SKM-1 (cell line): ENCODE data around the gene CNN3.

Source experiments
- DNase-seq: peaks from one replicate; lab custom pipeline; 2025; ENCODE audit not compliant: unreplicated experiment; lab: John Stamatoyannopoulos, UW

The CNN3 gene

GRCh38 chr1:94925004-94925403 lies 1.9 kb downstream of the CNN3 start:
- no peak for DNase-seq

- no peak for DNase-seq
Observed at GRCh38 chr1:94922761-94923331, 4.1 kb downstream of the CNN3 start.

GRCh38 chr1:94921977-94922376 lies 4.9 kb downstream of the CNN3 start:
- no peak for DNase-seq

DNA sequence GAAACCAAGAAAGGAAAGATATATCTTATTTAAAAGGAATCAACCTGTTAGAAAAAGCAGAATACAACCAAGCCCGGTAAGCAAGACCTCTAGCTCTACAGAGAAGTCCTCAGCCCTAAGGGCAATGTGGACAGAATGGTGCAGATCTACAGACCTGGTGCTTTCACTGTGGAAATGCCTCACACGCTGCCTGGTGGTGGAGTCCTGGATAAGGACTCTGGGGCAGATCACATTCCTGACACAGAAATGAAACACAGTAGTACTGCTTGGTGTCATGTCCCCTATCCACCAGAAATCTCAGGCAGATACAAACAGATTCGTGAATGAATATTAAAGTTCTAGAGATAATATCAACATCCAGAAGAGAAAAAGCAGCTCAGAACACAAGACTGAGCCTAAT lies 6.8 kb downstream of the CNN3 start:
- DNase-seq, result no peak

DNA sequence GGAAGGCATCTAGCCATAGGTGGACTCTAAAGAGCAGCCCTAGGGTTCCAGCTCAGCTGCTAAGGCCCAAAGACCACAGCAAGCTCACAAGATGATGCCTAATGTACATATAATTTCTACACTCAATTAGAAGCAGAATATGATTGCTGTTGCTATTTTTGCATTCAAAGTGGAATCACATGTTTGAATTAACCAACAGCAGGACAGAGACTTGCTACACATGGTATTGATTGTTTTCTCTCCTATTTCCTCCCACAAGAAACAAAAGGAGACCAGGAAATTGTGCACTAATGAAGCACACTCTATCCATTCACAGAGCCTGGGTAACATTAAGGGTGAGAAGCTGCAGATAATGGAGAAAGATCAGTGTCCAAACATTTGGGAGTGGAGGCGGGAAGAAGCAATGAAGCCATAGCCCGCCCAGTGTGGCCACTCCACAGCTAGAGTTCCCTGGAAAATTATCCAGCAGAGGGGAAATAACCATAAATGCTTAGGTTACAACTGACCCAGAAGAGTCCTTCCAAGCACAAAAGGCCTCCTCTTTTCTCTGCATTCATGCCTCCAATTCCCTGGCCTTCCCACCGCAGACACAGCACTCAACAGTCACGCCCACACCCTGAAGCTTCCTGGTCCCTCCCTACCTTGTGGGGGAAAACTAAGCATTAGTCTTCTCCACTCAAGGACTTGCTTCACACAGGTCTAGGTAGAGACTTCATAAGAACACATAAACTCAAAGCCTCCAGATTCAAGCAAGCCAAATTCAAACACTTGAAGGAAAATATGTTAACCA lies 7.5 kb downstream of the CNN3 start:
- no peak for DNase-seq

DNA sequence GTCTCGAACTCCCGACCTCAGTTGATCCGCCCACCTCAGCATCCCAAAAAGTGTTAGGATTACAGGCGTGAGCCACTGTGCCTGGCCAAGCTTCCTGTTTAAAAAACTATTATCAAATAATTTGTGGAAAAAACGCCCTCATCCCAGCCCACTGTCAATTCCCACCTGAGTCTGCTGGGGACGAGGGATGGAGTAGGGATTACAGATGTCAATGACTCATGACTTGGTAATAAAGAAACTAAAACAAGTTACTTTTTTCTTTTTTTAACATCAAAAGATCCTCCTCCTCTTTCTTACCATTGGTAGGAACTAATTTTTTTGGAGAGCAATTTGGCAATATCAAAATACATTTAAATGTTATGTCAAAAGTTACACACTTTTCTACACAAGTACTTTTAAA lies 9.7 kb downstream of the CNN3 start:
- no peak for DNase-seq

- no peak for DNase-seq
Observed at GRCh38 chr1:94912263-94913184, 14.4 kb downstream of the CNN3 start.

- DNase-seq, result no peak
Observed at GRCh38 chr1:94909486-94909885, 17.4 kb downstream of the CNN3 start.

DNA sequence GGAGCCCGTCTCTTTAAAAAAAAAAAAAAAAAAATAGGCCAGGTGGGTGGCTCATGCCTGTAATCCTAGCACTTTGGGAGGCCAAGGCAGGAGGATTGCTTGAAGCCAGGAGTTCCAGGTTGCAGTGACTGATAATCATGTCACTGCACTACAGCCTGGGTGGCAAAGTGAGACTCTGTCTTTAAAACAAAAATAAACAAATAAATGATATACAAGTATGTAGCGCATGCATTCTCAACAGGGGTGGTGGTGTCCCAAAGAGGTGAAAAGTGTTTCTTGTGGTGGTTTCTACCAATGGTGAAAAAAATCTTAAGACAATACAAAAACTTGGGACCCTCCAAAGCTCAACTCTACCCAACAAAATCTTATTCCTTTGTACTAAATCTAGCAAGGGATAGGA lies 17.9 kb downstream of the CNN3 start:
- DNase-seq, result no peak

DNA sequence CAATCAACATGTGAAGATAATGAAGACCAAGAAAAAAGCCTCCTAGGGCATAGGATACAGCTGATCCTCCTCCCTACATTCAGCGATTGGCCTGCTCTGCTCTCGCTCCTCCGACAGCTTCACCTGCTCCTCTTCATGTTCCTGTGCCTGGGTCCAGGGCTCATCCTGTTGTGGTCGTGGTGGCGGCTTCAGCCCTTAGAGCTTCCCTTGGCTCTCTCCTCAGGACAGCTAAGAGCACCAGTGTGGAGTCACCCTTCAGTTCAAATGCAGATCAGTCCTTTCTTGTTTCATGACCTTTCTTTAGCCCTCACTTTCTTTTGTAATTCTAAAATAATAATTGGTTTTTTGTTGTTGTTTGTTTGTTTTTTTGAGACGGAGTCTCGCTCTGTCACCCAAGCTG lies 18.7 kb downstream of the CNN3 start:
- DNase-seq, result no peak

DNA sequence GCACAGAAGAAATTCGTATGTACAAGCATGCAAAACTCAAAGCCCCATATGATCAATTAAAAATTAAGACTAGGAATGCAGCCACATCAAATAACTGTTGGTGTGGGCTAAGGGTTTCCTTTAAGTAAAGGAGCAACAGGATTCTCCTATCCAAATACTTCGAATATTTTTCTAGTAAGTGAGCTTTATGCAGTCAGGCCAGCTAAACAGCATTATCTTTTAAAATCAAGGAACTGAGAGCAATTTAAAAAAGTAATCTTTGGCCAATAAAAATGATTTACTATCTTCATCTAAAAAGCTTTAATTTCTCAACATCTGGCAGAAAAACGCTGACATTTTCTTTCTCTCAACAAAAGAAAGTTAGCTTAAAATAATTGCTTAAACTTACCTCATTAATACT lies 19.8 kb downstream of the CNN3 start:
- no peak for DNase-seq

DNA sequence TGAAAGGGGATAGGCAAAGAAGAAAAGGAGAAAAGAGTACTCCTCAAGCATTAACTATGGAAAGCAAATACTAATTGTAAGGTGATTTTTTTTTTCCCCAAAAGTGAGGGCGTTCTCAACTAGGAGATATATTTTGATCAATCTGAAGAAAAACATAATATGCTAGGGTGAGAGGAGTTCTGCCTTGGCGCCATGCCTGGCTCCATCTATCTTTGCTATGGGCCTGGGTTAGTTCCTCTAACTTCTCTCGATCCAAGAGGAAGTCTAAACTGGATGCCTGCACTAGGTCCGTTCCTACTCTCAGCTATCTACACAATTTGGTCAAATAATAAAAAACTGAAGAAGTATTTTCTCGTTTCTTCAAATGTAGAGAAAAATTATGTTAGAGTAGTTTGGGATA lies 20.5 kb downstream of the CNN3 start:
- no peak for DNase-seq

DNA sequence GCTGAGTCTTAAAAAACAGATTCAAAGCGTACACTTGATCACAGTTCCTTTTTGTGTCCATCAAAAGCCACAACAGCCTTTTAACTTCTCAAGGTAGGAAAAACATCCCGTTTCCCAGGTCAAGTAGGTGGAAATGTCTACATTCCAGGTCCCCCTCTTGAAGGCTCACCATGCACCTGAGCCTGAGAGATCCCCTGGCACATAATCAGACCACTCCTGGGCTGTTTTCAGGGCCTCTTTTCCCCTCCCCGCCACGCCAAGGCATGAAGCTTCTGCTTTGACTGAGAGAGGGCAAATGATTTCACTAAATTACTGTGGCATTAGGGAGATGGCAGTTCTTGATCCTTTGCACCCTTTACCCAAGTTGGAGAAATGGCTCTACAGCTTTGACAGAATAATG lies 21.7 kb downstream of the CNN3 start:
- DNase-seq, result no peak

GRCh38 chr1:94903280-94904009 lies 23.5 kb downstream of the CNN3 start:
- no peak for DNase-seq

DNA sequence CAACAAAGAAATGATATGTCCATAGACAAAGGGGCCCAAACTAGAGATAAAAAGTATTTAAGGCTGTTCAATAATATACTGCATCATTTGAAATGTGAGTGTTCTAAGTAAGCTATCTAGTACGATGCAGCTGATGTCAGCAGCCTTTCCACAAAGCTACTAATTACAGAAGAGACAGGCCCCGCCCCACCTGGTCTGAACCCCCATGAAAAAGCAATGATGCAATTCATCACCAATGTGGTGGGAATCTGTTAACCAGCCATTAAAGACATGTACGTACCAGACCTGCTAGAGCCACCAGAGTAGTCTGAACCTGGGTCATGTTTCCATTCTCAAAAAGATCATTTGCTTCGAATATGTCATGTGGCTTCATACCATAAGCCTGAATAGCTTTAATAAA lies 25.1 kb downstream of the CNN3 start:
- DNase-seq, result no peak

DNA sequence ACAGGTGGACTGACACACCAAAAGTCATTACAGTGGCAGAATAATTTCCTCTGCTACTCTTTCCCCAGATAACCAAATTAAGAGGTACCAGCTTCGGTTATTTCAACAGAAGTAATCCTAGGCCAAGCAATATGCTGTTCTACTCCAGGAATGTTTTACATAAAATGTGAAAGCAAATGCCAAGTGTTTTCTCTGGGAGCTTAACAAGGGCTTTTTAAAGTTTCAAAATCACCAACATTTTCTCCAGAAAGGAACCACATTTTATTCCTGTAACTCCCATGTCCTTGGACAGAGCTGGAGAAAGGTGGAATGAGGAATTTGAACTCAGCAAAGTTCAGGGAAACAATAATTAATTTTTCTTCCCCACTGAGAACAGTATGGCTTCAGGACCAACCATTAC lies 27.2 kb downstream of the CNN3 start:
- no peak for DNase-seq

DNA sequence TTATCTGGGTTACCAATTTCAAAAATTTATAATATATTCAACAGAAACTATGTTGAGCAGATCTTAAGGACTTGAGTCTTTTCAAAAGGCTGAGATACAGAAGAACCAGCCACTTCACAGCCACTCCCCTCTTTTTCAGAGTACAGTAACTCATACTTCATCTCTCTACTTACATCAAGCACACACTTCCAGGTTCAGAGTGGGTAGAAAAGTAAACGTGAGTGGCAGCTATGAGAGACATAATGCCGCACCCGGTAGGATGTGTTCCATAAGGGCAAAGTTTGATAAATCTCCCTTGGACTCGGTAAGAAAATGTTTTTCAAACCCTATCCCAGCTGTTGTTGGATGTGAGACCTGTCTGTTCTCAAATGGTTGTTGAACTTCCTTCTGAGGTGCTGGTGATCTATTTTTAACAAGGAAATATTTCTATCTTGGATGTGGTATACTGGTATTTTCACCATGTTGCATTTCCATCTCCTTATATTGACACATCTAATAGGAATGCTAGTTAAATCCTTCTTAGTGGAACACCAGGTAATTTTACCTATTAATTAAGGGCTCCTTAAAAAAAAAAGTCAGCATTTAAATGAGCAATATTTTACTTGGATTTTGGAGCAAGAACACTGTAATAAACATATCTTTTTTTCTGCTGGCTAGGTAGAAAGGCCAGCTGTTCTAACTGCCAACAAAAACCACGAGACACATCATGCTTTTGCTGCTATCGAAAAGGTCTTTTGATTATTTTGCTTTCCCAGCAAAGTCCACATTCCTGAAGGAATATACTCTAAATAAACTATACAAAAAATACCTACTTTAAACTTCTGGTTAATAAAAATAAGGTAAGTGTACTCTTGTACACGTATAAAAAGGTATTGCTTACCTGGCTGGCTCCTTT lies 28.2 kb downstream of the CNN3 start:
- no peak for DNase-seq

DNA sequence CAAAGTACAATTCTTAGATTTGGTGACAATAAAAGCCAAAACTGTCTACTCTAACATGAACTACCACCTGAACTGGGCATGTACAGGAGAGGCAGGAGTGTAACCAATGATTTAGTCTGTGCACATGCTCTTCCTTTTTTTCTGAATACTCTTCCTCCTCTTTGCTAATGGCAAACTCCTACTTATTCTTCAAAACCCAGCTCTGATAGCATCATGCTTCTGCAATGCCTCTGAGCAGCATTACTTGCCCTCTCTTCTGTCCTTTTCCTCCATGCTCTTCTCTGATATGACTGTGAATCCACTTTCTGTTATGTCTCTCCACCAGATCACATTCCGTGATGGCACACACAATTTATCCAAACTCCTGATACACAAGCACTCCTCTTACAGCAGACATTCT lies 31.4 kb downstream of the CNN3 start:
- no peak for DNase-seq

DNA sequence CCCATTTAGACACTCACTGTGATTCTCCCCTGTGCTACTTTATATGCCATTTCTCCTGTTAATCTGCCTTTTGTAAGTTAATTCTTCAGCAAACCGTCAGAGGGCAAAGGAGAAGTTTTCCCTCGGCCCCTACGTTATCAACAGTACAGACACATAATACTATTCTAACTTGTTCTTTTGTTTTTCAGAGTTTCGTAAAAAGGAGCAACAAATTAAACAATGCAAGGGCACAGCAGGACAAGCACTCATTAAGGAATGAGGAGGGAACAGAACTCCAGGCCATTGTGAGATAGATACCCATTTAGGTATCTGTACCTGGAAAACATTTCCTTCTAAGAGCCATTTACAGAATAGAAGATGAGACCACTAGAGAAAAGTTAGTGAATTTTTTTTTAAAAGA lies 32.3 kb downstream of the CNN3 start:
- no peak for DNase-seq

- no peak for DNase-seq
Observed at GRCh38 chr1:94892604-94893254, 34.2 kb downstream of the CNN3 start.
